Measurements from ENCODE around the gene IL4. TPM values are rescaled to one million over a fixed set of nuclear protein-coding genes. Genes with fewer than 3 reads are reported as not detected.

IL4 gene
- total RNA-seq, 4 donors from 2014 or later, result not detected

- peak overlapping the region in 3 of 4 donors; percentile 8 to 52 (median 22) for H3K27ac ChIP-seq (replicated peaks in 1 of 4)
- DNase-seq (ENCODE audit: extremely low spot score), result peak; percentile 86
- TF ChIP-seq EP300 (IDR thresholded peaks at IDR 0.05) (no peak), CTCF (IDR thresholded peaks at IDR 0.05) (peak in 1 of 3 experiments; percentile 26), POLR2AphosphoS5 (IDR thresholded peaks at IDR 0.05) (peak in 1 of 2 donors; percentile 29)
- WGBS, result 34% methylated on average over 6 of the region's 7 CpGs
- intact Hi-C loops (cut with DNase I), result no loop called here
- H3K4me3 ChIP-seq, result no peak overlapping the region
- H3K27me3 ChIP-seq, result no peaks in the 10 kb centered on the region
- H3K36me3 ChIP-seq, result no peaks in the 10 kb centered on the region
- H3K9me3 ChIP-seq, result no peaks in the 10 kb centered on the region
- H3K4me1 ChIP-seq, result peaks cover 0 to 24% (median 17%) of the 10 kb centered on the region in 4 donors
These were observed 3.4 kb downstream of the IL4 start for GRCh38 chr5:132677191-132677590.

- WGBS, result 86% methylated on average over 15 of the region's 15 CpGs
- Histone ChIP-seq H3K4me1 (peaks cover 0 to 24% (median 17%) of the 10 kb centered on the region in 4 donors), H3K4me3 (no peak overlapping the region), H3K27ac (replicated peaks in 1 of 4) (no peak overlapping the region), H3K27me3 (no peaks in the 10 kb centered on the region), H3K36me3 (no peaks in the 10 kb centered on the region), H3K9me3 (no peaks in the 10 kb centered on the region)
- TF ChIP-seq POLR2A (IDR thresholded peaks at IDR 0.05; ENCODE audit: low read depth), result no peak
- no peak for TF ChIP-seq EP300 (IDR thresholded peaks at IDR 0.05)
- TF ChIP-seq POLR2AphosphoS5 (IDR thresholded peaks at IDR 0.05), result no peak
- no peak for TF ChIP-seq CTCF (IDR thresholded peaks at IDR 0.05)
- intact Hi-C loops (cut with DNase I), result no loop called here
- DNase-seq (ENCODE audit: extremely low spot score), result peak; percentile 79
These were observed 4.1 kb downstream of the IL4 start for GRCh38 chr5:132677682-132678400.

GRCh38 chr5:132678735-132679134 lies 4.9 kb downstream of the IL4 start:
- Histone ChIP-seq H3K36me3 (no peaks in the 10 kb centered on the region), H3K27me3 (no peaks in the 10 kb centered on the region), H3K4me1 (peaks cover 0 to 24% (median 17%) of the 10 kb centered on the region in 4 donors), H3K4me3 (no peak overlapping the region), H3K9me3 (no peaks in the 10 kb centered on the region), H3K27ac (replicated peaks in 1 of 4) (no peak overlapping the region)
- WGBS, result 100% methylated on average over 1 of the region's 1 CpG
- intact Hi-C loops (cut with DNase I), result no loop called here
- TF ChIP-seq EP300 (IDR thresholded peaks at IDR 0.05), result no peak
- TF ChIP-seq CTCF (IDR thresholded peaks at IDR 0.05), result no peak
- no peak for TF ChIP-seq POLR2AphosphoS5 (IDR thresholded peaks at IDR 0.05)
- DNase-seq (ENCODE audit: extremely low spot score), result peak; percentile 66

- no peak for DNase-seq (ENCODE audit: extremely low spot score)
- no peak overlapping the region for H3K27ac ChIP-seq (replicated peaks in 1 of 4)
- no peaks in the 10 kb centered on the region for H3K27me3 ChIP-seq
- no peaks in the 10 kb centered on the region for H3K36me3 ChIP-seq
- intact Hi-C loops (cut with DNase I), result no loop called here
- TF ChIP-seq POLR2AphosphoS5 (IDR thresholded peaks at IDR 0.05), result no peak
- TF ChIP-seq POLR2A (IDR thresholded peaks at IDR 0.05; ENCODE audit: low read depth), result no peak
- no peak for TF ChIP-seq CTCF (IDR thresholded peaks at IDR 0.05)
- no peak for TF ChIP-seq EP300 (IDR thresholded peaks at IDR 0.05)
- H3K4me1 ChIP-seq, result peaks cover 0 to 21% (median 16%) of the 10 kb centered on the region in 4 donors
- H3K9me3 ChIP-seq, result no peaks in the 10 kb centered on the region
- H3K4me3 ChIP-seq, result no peak overlapping the region
- 90% methylated on average over 7 of the region's 7 CpGs for WGBS
These were observed 5.4 kb downstream of the IL4 start for GRCh38 chr5:132679166-132679565.

Data from esophagus muscularis mucosa (tissue), 4 donors.